Calu3 (cell line): ENCODE measurements around the gene WDR12. TPM values are rescaled to one million over a fixed set of nuclear protein-coding genes. Genes with fewer than 3 reads are reported as not detected.

Source experiments
- BruUV-seq: library from RNA; stranded (reverse); fragments of 400-500 nt; replicated peaks from 2 replicates; lab custom pipeline; 2021; lab: Mats Ljungman, UMichigan
- CTCF ChIA-PET: fragments of 300-600 bp; sonication (Branson Sonifier 250); formaldehyde crosslinking; loops from one replicate; lab custom pipeline; 2022; ENCODE audit warnings: antibody characterized with exemption; lab: Charles Lee
- DNase-seq: peaks from one replicate; pipeline ENCODE4 v3.0.0; 2022
- H3K27ac Mint-ChIP-seq: one replicate; pipeline ENCODE4 v1.8.0; 2022; ENCODE audit warnings: mixed read lengths; ENCODE audit not compliant: unreplicated experiment
- H3K27me3 Mint-ChIP-seq: one replicate; pipeline ENCODE4 v1.8.0; 2022; ENCODE audit warnings: mixed read lengths; ENCODE audit not compliant: unreplicated experiment
- H3K36me3 Mint-ChIP-seq: one replicate; pipeline ENCODE4 v1.8.0; 2022; ENCODE audit warnings: mild to moderate bottlenecking, moderate library complexity, mixed read lengths; ENCODE audit not compliant: insufficient read depth, unreplicated experiment
- H3K4me1 Mint-ChIP-seq: one replicate; pipeline ENCODE4 v1.8.0; 2022; ENCODE audit warnings: mild to moderate bottlenecking, low read depth, mixed read lengths; ENCODE audit not compliant: unreplicated experiment
- H3K4me3 Mint-ChIP-seq: one replicate; pipeline ENCODE4 v1.8.0; 2022; ENCODE audit warnings: mild to moderate bottlenecking, low read depth, moderate library complexity, mixed read lengths; ENCODE audit not compliant: unreplicated experiment
- H3K9me3 Mint-ChIP-seq: one replicate; pipeline ENCODE4 v1.8.0; 2022; ENCODE audit warnings: low read depth, mixed read lengths; ENCODE audit not compliant: unreplicated experiment
- intact Hi-C: fragments of 100-400 bp; cut with micrococcal nuclease; formaldehyde crosslinking; loops from one replicate; pipeline ENCODE4 v1.10.0; 2022; ENCODE audit not compliant: unreplicated experiment
- total RNA-seq: library from RNA; stranded (reverse); gene quantifications from 2 replicates; pipeline ENCODE4 v1.2.3, GENCODE V29; 2022
- TF ChIP-seq, protein P1 (sequence below): fragments of 200-600 bp; IDR thresholded peaks from one replicate; pipeline ENCODE4 v1.8.0; 2022; ENCODE audit warnings: antibody characterized with exemption; ENCODE audit not compliant: unreplicated experiment

WDR12 gene
- total RNA-seq, 1 experiment from 2014 or later = 105 TPM

- H3K27me3 Mint-ChIP-seq = no peaks in the 10 kb centered on the region
- no TSS peak for BruUV-seq
- CTCF ChIA-PET = no interaction called here
- H3K36me3 Mint-ChIP-seq = peaks cover 39% of the 10 kb centered on the region
- intact Hi-C loops = no loop called here
- no peaks in the 10 kb centered on the region for H3K9me3 Mint-ChIP-seq
- H3K27ac Mint-ChIP-seq = no peak overlapping the region
- TF ChIP-seq, protein P1, sequence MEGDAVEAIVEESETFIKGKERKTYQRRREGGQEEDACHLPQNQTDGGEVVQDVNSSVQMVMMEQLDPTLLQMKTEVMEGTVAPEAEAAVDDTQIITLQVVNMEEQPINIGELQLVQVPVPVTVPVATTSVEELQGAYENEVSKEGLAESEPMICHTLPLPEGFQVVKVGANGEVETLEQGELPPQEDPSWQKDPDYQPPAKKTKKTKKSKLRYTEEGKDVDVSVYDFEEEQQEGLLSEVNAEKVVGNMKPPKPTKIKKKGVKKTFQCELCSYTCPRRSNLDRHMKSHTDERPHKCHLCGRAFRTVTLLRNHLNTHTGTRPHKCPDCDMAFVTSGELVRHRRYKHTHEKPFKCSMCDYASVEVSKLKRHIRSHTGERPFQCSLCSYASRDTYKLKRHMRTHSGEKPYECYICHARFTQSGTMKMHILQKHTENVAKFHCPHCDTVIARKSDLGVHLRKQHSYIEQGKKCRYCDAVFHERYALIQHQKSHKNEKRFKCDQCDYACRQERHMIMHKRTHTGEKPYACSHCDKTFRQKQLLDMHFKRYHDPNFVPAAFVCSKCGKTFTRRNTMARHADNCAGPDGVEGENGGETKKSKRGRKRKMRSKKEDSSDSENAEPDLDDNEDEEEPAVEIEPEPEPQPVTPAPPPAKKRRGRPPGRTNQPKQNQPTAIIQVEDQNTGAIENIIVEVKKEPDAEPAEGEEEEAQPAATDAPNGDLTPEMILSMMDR = no peak
- H3K4me3 Mint-ChIP-seq = no peak overlapping the region
- no peaks in the 10 kb centered on the region for H3K4me1 Mint-ChIP-seq
- DNase-seq = no peak
Measured at GRCh38 chr2:202885190-202885589, 26.3 kb downstream of the WDR12 start.

- H3K27me3 Mint-ChIP-seq = no peaks in the 10 kb centered on the region
- TF ChIP-seq, protein P1 = no peak
- H3K27ac Mint-ChIP-seq = no peak overlapping the region
- BruUV-seq = no TSS peak
- CTCF ChIA-PET = no interaction called here
- intact Hi-C loops = no loop called here
- H3K36me3 Mint-ChIP-seq = peaks cover 34% of the 10 kb centered on the region
- no peak overlapping the region for H3K4me3 Mint-ChIP-seq
- H3K4me1 Mint-ChIP-seq = no peaks in the 10 kb centered on the region
- H3K9me3 Mint-ChIP-seq = no peaks in the 10 kb centered on the region
- no peak for DNase-seq
Measured at GRCh38 chr2:202883987-202884675, 27.3 kb downstream of the WDR12 start.

GRCh38 chr2:202881570-202881969 lies 29.9 kb downstream of the WDR12 start:
- BruUV-seq = no TSS peak

DNA sequence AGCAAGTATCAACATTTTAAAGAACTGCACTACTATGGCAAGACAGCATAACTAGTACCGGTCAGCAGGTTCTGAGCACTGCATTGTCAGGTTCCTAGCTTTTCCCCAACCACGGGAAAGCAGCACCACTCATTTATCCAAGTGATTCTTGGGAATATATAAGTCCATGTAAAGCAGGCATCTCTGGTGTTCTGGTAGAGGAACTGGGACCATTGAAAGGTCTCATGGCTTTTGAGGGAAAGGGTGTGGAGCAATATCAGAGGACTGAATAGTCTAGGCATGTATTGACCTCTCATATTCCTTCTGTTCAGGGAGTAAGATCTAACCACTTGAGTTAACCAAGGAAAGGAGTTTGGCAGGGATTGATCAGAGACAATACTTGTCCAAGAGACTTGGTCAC lies 33.8 kb downstream of the WDR12 start:
- Mint-ChIP-seq H3K27ac (no peak overlapping the region), H3K4me3 (no peak overlapping the region), H3K27me3 (no peaks in the 10 kb centered on the region), H3K36me3 (peaks cover 9% of the 10 kb centered on the region), H3K4me1 (no peaks in the 10 kb centered on the region), H3K9me3 (no peaks in the 10 kb centered on the region)
- no TSS peak for BruUV-seq
- TF ChIP-seq, protein P1 = no peak
- CTCF ChIA-PET = no interaction called here
- intact Hi-C loops = no loop called here
- no peak for DNase-seq

More at GRCh38 chr2:202881570-202881969, 29.9 kb downstream of the WDR12 start:
- no peak for DNase-seq
- H3K4me1 Mint-ChIP-seq = no peaks in the 10 kb centered on the region
- peaks cover 22% of the 10 kb centered on the region for H3K36me3 Mint-ChIP-seq
- intact Hi-C loops = no loop called here
- no peaks in the 10 kb centered on the region for H3K27me3 Mint-ChIP-seq
- no peak overlapping the region for H3K27ac Mint-ChIP-seq
- H3K4me3 Mint-ChIP-seq = no peak overlapping the region
- CTCF ChIA-PET = no interaction called here
- TF ChIP-seq, protein P1 = no peak
- H3K9me3 Mint-ChIP-seq = no peaks in the 10 kb centered on the region
